ENCODE results near the gene CEP70. TPM values are rescaled to one million over a fixed set of nuclear protein-coding genes. Genes with fewer than 3 reads are reported as not detected.
A peak's percentile ranks its signal among the peaks of the same experiment; 100 is the strongest.
"Not testable (repeated sequence)": the region's sequence is repeated elsewhere in the genome, so short reads cannot be mapped to it uniquely, and the experiment has no call there.

CEP70 gene
- polyA plus RNA-seq, 2 of the 4 experiments (the other 2 are of a cell fraction): 16.5 to 17.1 TPM

DNA sequence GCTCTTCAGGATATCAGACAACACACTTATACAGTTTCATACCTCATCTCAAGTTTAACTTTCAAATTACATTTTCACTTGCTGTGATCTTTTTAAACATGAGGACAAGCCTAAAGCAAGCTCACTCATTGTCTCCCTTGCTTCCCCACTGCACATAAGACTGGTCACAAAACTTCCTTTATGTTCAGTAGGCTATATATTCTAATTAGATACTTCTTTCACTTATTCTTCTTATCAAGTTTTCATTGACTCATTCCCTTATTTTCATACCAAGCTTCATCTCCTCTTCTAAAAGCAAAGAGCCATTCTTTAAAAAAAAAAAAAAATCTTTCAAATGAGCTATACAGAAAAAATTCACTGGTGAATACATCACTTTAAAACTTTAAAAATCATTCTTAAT lies 97.0 kb downstream of the CEP70 start (continued):
- TF ChIP-seq PBX3 (IDR thresholded peaks at IDR 0.05): no peak
- no peak for TF ChIP-seq GATA3 (IDR thresholded peaks at IDR 0.05; ENCODE audit: borderline replicate concordance)
- no peak for TF ChIP-seq ZNF302 (CRISPR knock-in tag; IDR thresholded peaks at IDR 0.05)
- TF ChIP-seq HDAC2 (IDR thresholded peaks at IDR 0.05): no peak
- no peak for TF ChIP-seq TP53 (CRISPR knock-in tag; IDR thresholded peaks at IDR 0.05)
- no peak for TF ChIP-seq RCOR1 (IDR thresholded peaks at IDR 0.05; ENCODE audit: low read depth, low read length)

DNA sequence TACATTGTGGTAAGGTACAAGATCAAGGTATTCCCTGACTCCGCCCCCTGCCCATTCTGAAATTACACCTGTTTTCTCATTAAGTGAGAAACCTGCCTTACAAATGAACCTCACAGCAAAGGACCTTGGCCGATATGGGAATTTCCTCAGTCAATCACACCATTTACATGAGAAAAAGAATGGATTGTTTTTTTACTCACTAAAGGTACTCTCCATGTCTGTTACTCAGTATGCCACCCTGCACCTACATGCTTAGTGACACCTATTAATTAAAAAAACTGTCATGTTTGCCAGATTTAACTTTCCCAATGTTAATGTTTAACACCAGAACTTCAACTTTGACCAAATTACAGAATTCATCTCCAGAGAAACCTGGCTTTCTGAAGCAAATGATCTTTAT lies 97.6 kb downstream of the CEP70 start:
- ATAC-seq (no peak), FAIRE-seq (no peak), DNase-seq (ENCODE audit: low read depth in 1 of 2, low spot score in 1 of 2) (no peak)
- no peak for TF ChIP-seq CEBPB (IDR thresholded peaks at IDR 0.05)
- no peak for TF ChIP-seq POLR2A (IDR thresholded peaks at IDR 0.05; ENCODE audit: low read length)
- TF ChIP-seq PHF8 (IDR thresholded peaks at IDR 0.05; ENCODE audit: borderline replicate concordance, low read depth): no peak
- TF ChIP-seq ZSCAN20 (CRISPR knock-in tag; IDR thresholded peaks at IDR 0.05): no peak
- TF ChIP-seq ESRRA (IDR thresholded peaks at IDR 0.05; ENCODE audit: borderline replicate concordance, low read length): no peak
- TF ChIP-seq EHF (CRISPR knock-in tag; IDR thresholded peaks at IDR 0.05): no peak
- peak overlapping the region; percentile 69 to 81; a peak in 4 of 6 replicates for H3K27ac ChIP-seq
- CTCF ChIA-PET: no interaction called here
- H3K9me3 ChIP-seq: no peaks in the 10 kb centered on the region
- H3K4me2 ChIP-seq: 0 out of 3 replicates have a peak overlapping the region, but pooled peaks have one; percentile 2
- POLR2A ChIA-PET: no interaction called here
- 93% methylated on average over 2 of the region's 2 CpGs for whole genome bisulfite sequencing (ENCODE audit: missing lambda C conversion rate)
- peaks cover 44% of the 10 kb centered on the region for H3K4me1 ChIP-seq
- H3K4me3 ChIP-seq: no peak overlapping the region

DNA sequence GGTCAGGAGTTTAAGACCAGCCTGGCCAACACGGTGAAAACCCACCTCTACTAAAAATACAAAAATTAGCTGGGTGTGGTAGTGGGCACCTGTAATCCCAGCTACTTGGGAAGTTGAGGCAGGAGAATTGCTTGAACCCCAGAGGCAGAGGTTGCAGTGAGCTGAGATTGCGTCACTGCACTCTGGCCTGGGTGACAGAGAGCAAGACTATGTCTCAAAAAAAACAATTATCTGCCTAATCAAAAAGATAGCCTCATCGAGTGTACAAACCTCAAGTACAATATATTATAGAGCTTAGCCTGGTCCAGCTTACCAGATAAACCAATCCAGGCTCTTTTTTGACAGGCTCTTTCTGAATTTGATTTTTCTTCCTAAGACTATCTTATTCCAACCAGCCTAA lies 98.4 kb downstream of the CEP70 start:
- POLR2A ChIA-PET; H3K4me3 ChIP-seq; ATAC-seq; DNase-seq (ENCODE audit: low read depth in 1 of 2, low spot score in 1 of 2); H3K9me3 ChIP-seq; FAIRE-seq: not testable (repeated sequence)
- CTCF ChIA-PET: interaction anchor here (0.6 kb wide), 2 partner anchors 36 to 347 kb away, joined by 3 to 5 read pairs; no protein-coding TSS in a partner anchor
- H3K4me1 ChIP-seq: peaks cover 44% of the 10 kb centered on the region
- H3K27ac ChIP-seq: peak overlapping the region; percentile 69 to 81; a peak in 5 of 6 replicates
- H3K4me2 ChIP-seq: peak overlapping the region; percentile 62; the same call in 2 of the 3 replicates
- 77% methylated on average over 3 of the region's 3 CpGs for WGBS (ENCODE audit: missing lambda C conversion rate)

DNA sequence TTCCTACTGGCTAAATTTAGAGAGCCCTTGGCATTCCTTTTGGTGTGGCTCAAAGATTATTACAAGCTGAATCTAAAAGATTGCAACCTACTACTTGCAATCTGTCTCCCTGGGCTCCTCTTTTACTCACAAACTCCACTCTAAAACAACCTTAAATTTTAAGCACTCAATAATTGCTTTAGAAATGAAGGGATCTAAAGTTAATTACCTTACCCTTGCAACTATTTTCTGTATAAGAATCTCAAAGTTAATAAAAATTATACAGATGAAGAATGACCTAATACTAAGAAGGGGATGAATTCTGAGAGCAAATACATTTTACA lies 99.5 kb downstream of the CEP70 start:
- Histone ChIP-seq H3K4me3 (no peak overlapping the region), H3K4me2 (peak overlapping the region; percentile 62), H3K9me3 (no peaks in the 10 kb centered on the region), H3K27ac (peak overlapping the region; percentile 69 to 73), H3K4me1 (peaks cover 44% of the 10 kb centered on the region)
- DNase-seq (ENCODE audit: low read depth in 1 of 2, low spot score in 1 of 2) (no peak), FAIRE-seq (no peak), ATAC-seq (no peak)
- TF ChIP-seq POLR2AphosphoS2 (conservative IDR thresholded peaks at IDR 0.05; ENCODE audit: low read length): no peak
- TF ChIP-seq ZC3H11A (IDR thresholded peaks at IDR 0.05): no peak
- TF ChIP-seq RCOR1 (IDR thresholded peaks at IDR 0.05; ENCODE audit: low read depth, low read length): no peak
- no peak for TF ChIP-seq CHD2 (IDR thresholded peaks at IDR 0.05; ENCODE audit: low read length, partially characterized antibody)
- no peak for TF ChIP-seq HEYL (CRISPR knock-in tag; IDR thresholded peaks at IDR 0.05)
- no peak for TF ChIP-seq NFE2L2 (conservative IDR thresholded peaks at IDR 0.05; ENCODE audit: low read length)
- TF ChIP-seq BHLHE40 (IDR thresholded peaks at IDR 0.05; ENCODE audit: low read depth, low read length): no peak
- TF ChIP-seq, protein P1, sequence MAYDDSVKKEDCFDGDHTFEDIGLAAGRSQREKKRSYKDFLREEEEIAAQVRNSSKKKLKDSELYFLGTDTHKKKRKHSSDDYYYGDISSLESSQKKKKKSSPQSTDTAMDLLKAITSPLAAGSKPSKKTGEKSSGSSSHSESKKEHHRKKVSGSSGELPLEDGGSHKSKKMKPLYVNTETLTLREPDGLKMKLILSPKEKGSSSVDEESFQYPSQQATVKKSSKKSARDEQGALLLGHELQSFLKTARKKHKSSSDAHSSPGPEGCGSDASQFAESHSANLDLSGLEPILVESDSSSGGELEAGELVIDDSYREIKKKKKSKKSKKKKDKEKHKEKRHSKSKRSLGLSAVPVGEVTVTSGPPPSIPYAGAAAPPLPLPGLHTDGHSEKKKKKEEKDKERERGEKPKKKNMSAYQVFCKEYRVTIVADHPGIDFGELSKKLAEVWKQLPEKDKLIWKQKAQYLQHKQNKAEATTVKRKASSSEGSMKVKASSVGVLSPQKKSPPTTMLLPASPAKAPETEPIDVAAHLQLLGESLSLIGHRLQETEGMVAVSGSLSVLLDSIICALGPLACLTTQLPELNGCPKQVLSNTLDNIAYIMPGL (CRISPR knock-in tag; IDR thresholded peaks at IDR 0.05; ENCODE audit: borderline replicate concordance): no peak
- TF ChIP-seq ZFP36 (IDR thresholded peaks at IDR 0.05; ENCODE audit: borderline replicate concordance, partially characterized antibody): no peak
- ChIA-PET CTCF (no interaction called here), POLR2A (interaction anchor here (0.7 kb wide), 1 partner anchor 100 kb away, joined by 3 read pairs; the partner anchor contains the start of gene CEP70)
